Nucleus accumbens (tissue), 56 donors: ENCODE results near the gene ANAPC13.

ENCODE experiments used
- DNase-seq, 56 donors: peaks; one replicate each; lab custom pipeline; 2025; lab: John Stamatoyannopoulos, UW

The ANAPC13 gene

GRCh38 chr3:134485718-134486576, at the start of gene ANAPC13, which contains the start of gene CEP63:
TSS of gene ANAPC13 (minus strand) at chr3:134485985. CDS start at chr3:134482904, 3,081 bp downstream.
TSS of gene CEP63 (plus strand) at chr3:134486057. CDS start at chr3:134495321, 9,264 bp downstream.
- DNase-seq = peak; percentile 68 to 99 (median 94)

- DNase-seq = no peak
Observed at GRCh38 chr3:134535186-134535970, 49.6 kb upstream of the ANAPC13 start.

GRCh38 chr3:134533493-134533892, 47.7 kb upstream of the ANAPC13 start:
- no peak for DNase-seq

- no peak for DNase-seq
Observed at GRCh38 chr3:134527538-134528186, 41.9 kb upstream of the ANAPC13 start.

GRCh38 chr3:134527037-134527436, 41.3 kb upstream of the ANAPC13 start:
- DNase-seq = no peak

- no peak for DNase-seq
Observed at GRCh38 chr3:134526319-134526718, 40.5 kb upstream of the ANAPC13 start.

- DNase-seq = no peak
Observed at GRCh38 chr3:134525293-134525692, 39.5 kb upstream of the ANAPC13 start.

- no peak for DNase-seq
Observed at GRCh38 chr3:134522541-134522940, 36.8 kb upstream of the ANAPC13 start.

GRCh38 chr3:134517791-134518190, 32.0 kb upstream of the ANAPC13 start:
- DNase-seq = no peak

GRCh38 chr3:134516905-134517304, 31.1 kb upstream of the ANAPC13 start:
- no peak for DNase-seq

GRCh38 chr3:134511500-134511899, 25.7 kb upstream of the ANAPC13 start:
- DNase-seq = no peak

- DNase-seq = no peak
Observed at GRCh38 chr3:134505485-134505884, 19.7 kb upstream of the ANAPC13 start.

- DNase-seq = no peak
Observed at GRCh38 chr3:134504132-134504531, 18.3 kb upstream of the ANAPC13 start.

- DNase-seq = no peak
Observed at GRCh38 chr3:134503266-134503665, 17.5 kb upstream of the ANAPC13 start.

GRCh38 chr3:134496471-134497071, 10.8 kb upstream of the ANAPC13 start:
- DNase-seq = no peak

- DNase-seq = no peak
Observed at GRCh38 chr3:134495980-134496379, 10.2 kb upstream of the ANAPC13 start.

GRCh38 chr3:134494495-134494894, 8.7 kb upstream of the ANAPC13 start:
- no peak for DNase-seq

- DNase-seq = no peak
Observed at GRCh38 chr3:134487406-134487805, 1.6 kb upstream of the ANAPC13 start.

GRCh38 chr3:134486577-134487041, 824 bp upstream of the ANAPC13 start:
- DNase-seq = peak in 1 of 56 donors; percentile 51

GRCh38 chr3:134485075-134485717, 589 bp downstream of the ANAPC13 start:
- peak in 3 of 56 donors; percentile 48 to 82 (median 61) for DNase-seq
